GM21528 (cell line): ENCODE results near the gene PLIN1.

Experiments used
- ATAC-seq: cut with Tn5 transposase; IDR thresholded peaks from one replicate; pipeline ENCODE4 v1.9.1; 2021; ENCODE audit warnings: mild to moderate bottlenecking, moderate library complexity; ENCODE audit not compliant: unreplicated experiment, low FRiP score

The PLIN1 gene

GRCh38 chr15:89672221-89673164 lies 6.7 kb downstream of the PLIN1 start:
- no peak for ATAC-seq

- no peak for ATAC-seq
Measured at GRCh38 chr15:89671687-89672086, 7.5 kb downstream of the PLIN1 start.

- ATAC-seq = no peak
Measured at GRCh38 chr15:89670971-89671560, 8.1 kb downstream of the PLIN1 start.

GRCh38 chr15:89669941-89670340 lies 9.2 kb downstream of the PLIN1 start:
- no peak for ATAC-seq

- no peak for ATAC-seq
Measured at GRCh38 chr15:89669309-89669865, 9.8 kb downstream of the PLIN1 start.

GRCh38 chr15:89668171-89668570 lies 11.0 kb downstream of the PLIN1 start:
- ATAC-seq = no peak

GRCh38 chr15:89667706-89667960 lies 11.5 kb downstream of the PLIN1 start:
- no peak for ATAC-seq

- no peak for ATAC-seq
Measured at GRCh38 chr15:89666858-89667705, 12.1 kb downstream of the PLIN1 start.

GRCh38 chr15:89666184-89666857 lies 12.8 kb downstream of the PLIN1 start:
- ATAC-seq = no peak

GRCh38 chr15:89665449-89666181 lies 13.6 kb downstream of the PLIN1 start:
- no peak for ATAC-seq

GRCh38 chr15:89664441-89665350 lies 14.5 kb downstream of the PLIN1 start:
- no peak for ATAC-seq

- no peak for ATAC-seq
Measured at GRCh38 chr15:89662893-89663626, 16.1 kb downstream of the PLIN1 start.

GRCh38 chr15:89660556-89660955 lies 18.6 kb downstream of the PLIN1 start:
- ATAC-seq = no peak

- no peak for ATAC-seq
Measured at GRCh38 chr15:89659295-89659694, 19.9 kb downstream of the PLIN1 start.

GRCh38 chr15:89657686-89658200 lies 21.4 kb downstream of the PLIN1 start:
- no peak for ATAC-seq

GRCh38 chr15:89656116-89656815 lies 22.9 kb downstream of the PLIN1 start:
- no peak for ATAC-seq
